IPS DF 19.7 (cell line): ENCODE results near the gene KRTAP21-3.
"Not testable (repeated sequence)": the region's sequence is repeated elsewhere in the genome, so short reads cannot be mapped to it uniquely, and the experiment has no call there.

Source experiments
- DNase-seq: peaks from one replicate; pipeline ENCODE4 v3.0.0-alpha.2; 2013; ENCODE audit warnings: low read depth, low spot score

KRTAP21-3 gene

GRCh38 chr21:30718239-30718909, at the start of gene KRTAP21-3:
KRTAP21-3 (minus strand) TSS chr21:30718777; CDS start chr21:30718759, 18 bp downstream.
- DNase-seq, result no peak

- DNase-seq, result no peak
Observed at GRCh38 chr21:30760776-30761175, 42.2 kb upstream of the KRTAP21-3 start.

GRCh38 chr21:30758306-30758705, 39.7 kb upstream of the KRTAP21-3 start:
- no peak for DNase-seq

- not testable (repeated sequence) for DNase-seq
Observed at GRCh38 chr21:30755328-30755727, 36.8 kb upstream of the KRTAP21-3 start, which contains the start of gene KRTAP21-1. KRTAP21-1 (minus strand) TSS chr21:30755428; CDS start chr21:30755378, 50 bp downstream.

GRCh38 chr21:30747159-30747558, 28.6 kb upstream of the KRTAP21-3 start, which contains the start of gene KRTAP21-2:
KRTAP21-2 (minus strand) TSS chr21:30747259; CDS start chr21:30747202, 57 bp downstream.
- DNase-seq, result no peak

- DNase-seq, result no peak
Observed at GRCh38 chr21:30740462-30740861, 21.9 kb upstream of the KRTAP21-3 start.

GRCh38 chr21:30733026-30733425, 14.4 kb upstream of the KRTAP21-3 start:
- no peak for DNase-seq

GRCh38 chr21:30726726-30727125, 8.1 kb upstream of the KRTAP21-3 start:
- no peak for DNase-seq

- DNase-seq, result no peak
Observed at GRCh38 chr21:30719401-30719800, 824 bp upstream of the KRTAP21-3 start.

- no peak for DNase-seq
Observed at GRCh38 chr21:30717105-30717504, 1.5 kb downstream of the KRTAP21-3 start.

- DNase-seq, result no peak
Observed at GRCh38 chr21:30714946-30715345, 3.6 kb downstream of the KRTAP21-3 start.

- DNase-seq, result no peak
Observed at GRCh38 chr21:30714456-30714855, 4.1 kb downstream of the KRTAP21-3 start.

- no peak for DNase-seq
Observed at GRCh38 chr21:30713766-30714165, 4.8 kb downstream of the KRTAP21-3 start.

GRCh38 chr21:30710499-30710898, 8.1 kb downstream of the KRTAP21-3 start:
- no peak for DNase-seq

GRCh38 chr21:30707409-30707808, 11.2 kb downstream of the KRTAP21-3 start:
- no peak for DNase-seq

- DNase-seq, result no peak
Observed at GRCh38 chr21:30695956-30696355, 22.6 kb downstream of the KRTAP21-3 start.

- DNase-seq, result no peak
Observed at GRCh38 chr21:30689822-30690221, 28.8 kb downstream of the KRTAP21-3 start.

- no peak for DNase-seq
Observed at GRCh38 chr21:30684506-30684905, 34.1 kb downstream of the KRTAP21-3 start.

- DNase-seq, result no peak
Observed at GRCh38 chr21:30680586-30680985, 38.0 kb downstream of the KRTAP21-3 start.

GRCh38 chr21:30676737-30677136, 41.8 kb downstream of the KRTAP21-3 start:
- no peak for DNase-seq

GRCh38 chr21:30674312-30674711, 44.3 kb downstream of the KRTAP21-3 start:
- DNase-seq, result no peak

GRCh38 chr21:30672985-30673650, 45.5 kb downstream of the KRTAP21-3 start:
- no peak for DNase-seq

- DNase-seq, result no peak
Observed at GRCh38 chr21:30668776-30669175, 49.8 kb downstream of the KRTAP21-3 start.
